GM21526 (cell line): ENCODE data around the gene TMTC2.

Source experiments
- ATAC-seq: cut with Tn5 transposase; IDR thresholded peaks from one replicate; pipeline ENCODE4 v1.9.1; 2021; ENCODE audit warnings: moderate library complexity; ENCODE audit not compliant: unreplicated experiment, low FRiP score

Gene TMTC2

DNA sequence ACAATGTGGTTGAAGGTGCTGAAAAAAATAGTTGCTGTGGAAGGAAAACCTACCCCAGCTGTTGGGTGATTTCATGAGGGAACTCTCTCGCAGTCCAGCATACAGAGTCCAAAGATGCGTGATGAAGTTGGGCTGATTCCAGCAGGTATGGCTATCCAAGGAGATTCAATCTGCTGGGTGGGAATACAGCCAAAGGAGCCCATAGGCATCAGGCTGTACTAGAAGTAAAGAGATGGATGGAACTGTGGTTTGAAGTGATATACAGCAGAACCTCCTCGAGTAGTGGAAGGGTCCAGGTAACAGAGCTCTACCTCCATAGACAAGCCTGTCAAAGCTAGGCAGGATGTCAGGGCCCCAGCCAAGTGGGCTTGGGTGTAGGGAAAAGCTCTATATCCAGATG, 11.5 kb upstream of the TMTC2 start:
- ATAC-seq = no peak

DNA sequence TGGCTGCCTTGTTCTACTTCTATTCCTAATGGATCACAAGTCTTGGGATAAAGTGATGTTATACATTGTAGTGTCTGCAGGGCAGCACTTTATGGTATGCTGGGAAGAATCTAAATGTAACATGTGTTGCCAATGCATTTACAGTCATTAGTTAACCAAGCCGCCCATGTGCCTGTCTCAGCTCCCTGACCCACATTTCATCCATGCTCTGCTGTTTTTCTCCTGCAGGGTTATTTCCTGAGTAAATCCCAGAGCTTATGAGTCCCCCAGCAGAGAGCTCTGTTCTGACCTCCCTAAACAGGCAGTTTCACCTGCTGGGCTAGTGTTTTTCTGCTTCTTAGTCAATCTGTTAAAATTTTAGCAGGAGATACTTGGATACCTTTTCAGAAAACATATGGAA, 4.4 kb upstream of the TMTC2 start:
- no peak for ATAC-seq

DNA sequence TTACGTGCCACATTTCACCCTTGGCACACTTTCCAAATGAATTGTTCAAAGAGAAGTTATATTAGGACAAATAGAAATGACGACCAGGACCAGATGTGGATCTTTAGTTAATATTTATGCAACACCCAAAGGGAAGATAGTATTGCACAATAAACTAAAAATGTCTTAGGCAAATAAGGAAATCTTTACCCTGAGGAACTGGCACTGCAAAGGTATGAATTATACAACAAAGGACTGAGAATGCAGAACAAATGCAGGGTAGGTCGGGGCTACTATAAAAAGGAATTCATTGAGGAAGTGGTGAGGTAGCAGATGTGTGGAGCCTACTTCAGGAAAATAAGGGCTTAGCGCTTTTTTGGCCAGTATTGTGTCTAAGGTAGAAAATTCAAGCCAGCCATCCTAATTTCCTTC, 3.9 kb upstream of the TMTC2 start:
- no peak for ATAC-seq

DNA sequence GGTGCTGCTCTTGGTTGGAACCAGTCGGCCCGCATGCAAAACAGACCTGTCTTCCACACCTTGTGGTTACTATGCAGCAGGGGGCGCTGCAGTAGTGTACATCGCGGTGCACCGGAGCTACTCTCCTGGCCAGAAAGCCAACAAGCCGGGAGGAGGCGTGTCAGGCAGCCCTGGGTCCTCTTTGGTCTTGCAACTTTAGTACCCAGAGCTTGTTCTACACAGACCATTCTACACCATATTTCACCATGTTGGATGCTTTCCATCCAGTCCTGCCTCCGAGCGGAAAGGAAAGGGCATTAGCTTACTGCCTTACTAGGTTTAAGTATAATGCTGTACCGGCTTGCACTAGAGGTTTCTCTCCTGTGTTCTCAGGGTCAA, 927 bp upstream of the TMTC2 start:
- peak; percentile 68 for ATAC-seq

DNA sequence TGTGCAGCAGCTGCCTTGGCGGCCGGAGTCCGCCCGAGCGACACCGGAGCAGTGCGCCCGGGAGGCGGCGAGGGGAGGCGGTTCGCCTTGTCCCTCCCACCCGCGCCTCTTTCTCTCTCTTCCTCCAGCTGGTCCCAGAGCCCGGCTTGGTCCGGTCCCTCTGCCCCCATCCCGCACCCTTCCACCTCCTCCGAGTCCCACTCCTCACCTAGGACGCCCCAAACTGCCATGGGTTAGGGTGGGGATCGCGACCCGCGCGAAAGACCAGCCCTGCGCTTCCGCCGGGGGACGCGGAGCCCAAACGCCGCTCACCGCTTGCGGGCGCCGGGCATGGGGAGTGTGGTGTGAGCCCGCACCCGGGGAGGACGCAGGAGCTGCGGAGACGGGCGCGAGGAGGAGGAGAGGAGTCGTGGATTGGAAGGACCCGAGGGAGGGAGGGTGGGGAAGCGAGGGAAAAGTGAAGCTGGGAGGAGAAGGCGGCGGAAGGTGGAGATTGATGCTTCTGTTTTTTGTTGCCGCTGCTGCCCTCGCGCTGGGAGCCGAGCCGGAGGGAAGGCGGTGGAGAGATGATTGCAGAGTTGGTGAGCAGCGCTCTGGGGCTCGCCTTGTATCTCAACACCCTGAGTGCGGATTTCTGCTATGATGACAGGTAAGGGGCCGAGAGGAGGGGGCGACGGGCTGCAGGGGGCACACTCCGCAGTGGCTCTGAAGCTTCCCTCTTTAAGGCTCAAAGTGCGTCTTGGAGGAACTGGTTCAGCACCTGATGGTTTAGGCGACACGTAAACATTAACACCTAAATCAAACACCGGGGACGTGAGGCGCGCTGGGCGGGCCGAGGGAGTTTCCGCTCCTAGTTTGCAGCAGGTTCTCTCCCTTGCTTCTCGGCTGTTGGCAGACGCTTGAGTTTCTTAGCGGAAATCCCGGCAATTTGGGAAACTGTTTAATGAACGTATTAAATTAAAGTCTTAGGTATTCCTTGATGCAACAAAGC, 610 bp downstream of the TMTC2 start:
- ATAC-seq = peak; percentile 40

DNA sequence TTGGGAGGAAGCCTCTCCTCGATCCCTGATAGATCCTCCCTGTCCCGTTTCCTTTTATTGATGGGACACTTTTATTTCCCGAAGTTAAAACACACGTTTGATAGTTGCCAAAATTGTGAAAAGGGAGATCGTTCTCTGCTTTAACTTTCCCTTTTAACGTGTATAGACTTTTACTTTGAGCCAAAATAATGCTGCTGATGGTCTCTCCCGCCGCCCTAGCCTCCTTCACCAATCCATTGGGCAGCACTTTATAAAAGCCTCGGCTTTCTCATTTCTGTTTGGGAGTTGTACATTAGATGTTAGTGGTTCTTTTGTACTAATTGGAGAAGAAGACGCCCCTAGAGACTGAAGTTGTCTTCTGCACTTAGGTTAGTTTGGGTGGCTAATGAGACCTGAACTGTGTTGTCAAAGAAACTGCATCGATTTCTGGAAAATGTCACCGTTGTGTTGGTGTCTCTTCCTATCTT, 1.4 kb downstream of the TMTC2 start:
- no peak for ATAC-seq

DNA sequence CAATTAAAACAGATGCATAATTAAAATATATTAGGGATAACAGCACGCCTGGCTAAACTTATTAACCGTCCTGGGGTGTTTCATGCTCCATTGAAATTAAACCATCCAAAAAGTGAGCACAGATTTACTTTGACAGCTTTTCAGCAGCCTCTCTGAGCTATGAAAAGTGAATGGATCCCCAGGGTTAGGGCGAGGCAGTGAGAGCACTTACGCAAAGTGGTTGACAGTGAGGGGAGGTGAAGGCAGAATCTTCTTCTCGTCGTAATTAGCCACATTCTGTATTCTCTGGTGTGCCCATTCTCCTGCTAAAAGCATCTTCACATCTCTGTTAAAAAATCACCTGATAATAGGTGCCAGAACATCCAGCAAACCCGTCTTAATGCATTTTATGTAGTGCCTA, 1.9 kb downstream of the TMTC2 start:
- ATAC-seq = no peak

DNA sequence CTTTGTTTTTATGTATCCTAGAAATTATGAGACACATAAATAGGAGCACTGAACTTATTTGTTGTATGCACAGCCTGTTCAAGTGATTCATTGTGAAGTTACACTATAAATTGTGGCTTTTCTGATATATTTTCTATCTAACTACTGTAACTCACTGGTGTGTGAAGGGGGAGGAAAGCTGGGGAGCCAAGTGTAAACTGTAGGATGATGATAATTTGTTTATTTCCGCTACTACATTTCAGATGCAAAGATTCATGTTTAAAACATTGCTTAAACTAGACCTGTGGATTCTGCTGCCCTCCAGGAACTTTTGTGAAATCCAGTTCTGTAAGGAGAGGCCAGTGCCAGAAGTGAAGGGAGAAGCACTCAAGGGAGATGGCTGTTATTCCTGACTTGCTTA, 3.3 kb downstream of the TMTC2 start:
- no peak for ATAC-seq

DNA sequence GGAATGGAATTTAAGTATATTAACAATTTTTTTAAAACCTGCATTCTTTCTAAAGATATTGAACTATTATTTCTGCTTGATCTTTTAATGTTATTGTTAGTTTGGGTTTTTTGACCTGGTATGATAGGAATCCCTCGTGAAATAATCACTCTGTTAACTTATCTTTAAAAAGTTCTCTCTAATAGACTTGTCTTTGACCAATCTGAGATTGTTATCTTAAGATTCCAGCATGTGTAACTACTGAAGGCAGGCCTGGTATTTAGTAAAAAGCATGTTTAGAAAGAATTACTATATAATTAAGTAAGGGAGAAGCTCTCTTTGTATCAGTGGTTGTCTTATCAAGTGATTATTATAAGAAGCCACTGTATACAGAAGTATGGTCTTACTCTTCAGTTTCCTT, 4.8 kb downstream of the TMTC2 start:
- no peak for ATAC-seq

DNA sequence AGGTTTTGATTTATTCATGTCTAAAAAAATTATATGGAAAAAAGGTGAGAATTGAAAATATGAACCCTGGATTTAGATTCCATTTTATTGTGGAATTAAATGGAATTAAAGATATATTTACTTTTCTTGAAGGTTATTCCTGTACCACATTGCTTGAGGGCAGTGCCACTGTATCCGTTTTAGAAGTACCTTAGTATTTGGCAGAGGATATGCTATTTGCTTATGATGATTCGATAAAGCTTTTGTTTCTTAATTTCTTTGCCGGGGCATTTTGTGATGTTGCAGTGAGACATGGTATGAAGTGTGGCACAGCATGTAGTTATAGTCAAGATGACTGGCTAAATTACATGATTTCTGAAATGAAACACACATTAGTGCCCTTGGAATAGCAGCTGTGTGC, 7.6 kb downstream of the TMTC2 start:
- ATAC-seq = no peak

DNA sequence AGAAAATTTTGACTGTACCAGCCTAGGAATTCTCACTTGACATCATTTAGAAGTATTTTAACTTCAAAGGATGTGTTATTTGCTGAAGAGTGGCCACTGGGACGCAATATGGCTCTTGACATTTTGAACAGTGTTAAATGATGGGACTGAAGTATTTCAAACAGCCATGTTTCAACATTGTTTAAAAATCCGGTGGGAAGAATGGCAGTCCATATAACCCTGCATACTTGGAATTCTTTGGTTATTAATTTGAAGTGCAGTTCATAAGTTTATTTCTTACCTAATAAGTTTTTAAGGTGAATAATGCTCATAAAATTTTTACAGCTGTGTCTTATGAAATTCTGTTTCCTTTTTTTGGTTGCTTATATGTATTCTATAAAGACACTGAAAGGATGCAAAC, 8.3 kb downstream of the TMTC2 start:
- ATAC-seq = no peak

DNA sequence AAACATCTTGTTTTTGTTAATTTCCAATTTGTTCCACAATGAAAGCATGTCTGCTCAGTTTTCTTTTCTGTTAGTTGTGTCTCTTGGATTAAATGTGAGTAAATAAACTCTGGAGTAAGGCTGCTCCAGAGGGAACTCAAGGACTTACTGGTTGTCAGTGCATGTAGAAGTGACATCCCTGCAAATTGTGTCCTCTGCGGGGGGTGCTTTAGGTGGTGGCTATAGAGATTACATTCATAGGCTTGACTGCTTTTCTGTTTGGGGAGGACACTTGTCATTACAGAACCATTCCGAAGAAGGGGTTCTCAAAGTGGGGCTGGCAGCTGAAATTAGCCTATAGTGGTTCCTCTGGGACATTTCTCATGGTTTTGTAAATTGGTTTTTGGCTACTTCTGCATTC, 8.8 kb downstream of the TMTC2 start:
- no peak for ATAC-seq

DNA sequence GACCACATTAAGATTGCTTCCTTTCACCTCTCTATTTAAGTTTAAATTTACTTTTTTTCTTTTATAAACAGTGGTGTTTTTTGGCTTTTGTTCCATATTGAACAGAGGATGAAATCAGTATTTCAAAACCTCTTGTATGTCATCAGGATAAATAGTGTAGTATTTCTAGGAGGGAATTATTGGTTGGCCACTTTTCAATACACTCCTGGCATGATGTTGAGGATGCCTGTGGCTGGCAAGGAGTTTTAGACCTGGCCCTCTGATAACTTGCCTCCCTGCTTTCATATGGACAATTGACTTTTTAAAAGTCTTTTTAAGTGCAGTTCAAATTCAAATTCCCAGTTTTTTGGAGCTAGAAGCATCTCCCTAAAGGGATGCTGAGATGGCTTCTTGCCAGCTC, 9.8 kb downstream of the TMTC2 start:
- no peak for ATAC-seq

DNA sequence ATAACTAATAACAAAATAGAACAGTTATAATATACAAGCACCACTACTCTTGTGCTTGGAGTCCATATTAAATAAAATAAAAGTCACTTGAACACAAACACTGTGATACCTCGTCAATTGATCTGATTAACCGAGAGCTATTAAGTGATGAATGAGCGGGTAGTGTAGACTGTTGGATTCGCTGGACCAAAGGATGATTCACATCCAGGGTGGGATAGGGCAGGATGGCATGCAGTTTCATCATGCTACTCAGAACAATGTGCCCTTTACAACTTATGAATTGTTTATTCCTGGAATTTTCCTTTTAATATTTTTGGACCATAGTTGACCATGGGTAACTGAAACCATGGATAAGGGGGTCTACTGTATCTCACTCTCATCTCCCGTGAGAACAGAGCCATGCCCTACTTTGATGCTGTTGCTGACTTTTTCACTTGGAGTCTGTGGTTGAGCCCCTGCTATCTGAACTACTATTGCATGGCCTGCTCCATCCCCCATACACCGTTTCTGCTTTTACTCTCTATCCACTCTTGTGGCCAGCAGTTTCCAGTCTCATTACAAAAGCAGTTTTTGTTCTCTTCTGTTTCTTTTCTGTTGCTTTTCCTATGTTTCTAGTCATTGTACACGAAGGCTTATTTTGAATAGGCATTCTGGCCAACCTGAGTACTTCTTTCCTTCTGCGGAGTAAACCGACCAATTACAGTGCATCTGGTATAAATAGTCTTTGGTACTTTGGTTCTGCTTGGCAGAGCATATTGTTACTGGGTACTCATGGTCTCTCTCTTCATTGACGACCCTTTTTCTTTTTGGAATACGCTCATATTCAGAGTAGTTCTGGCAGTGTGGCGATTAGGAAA, 12.2 kb downstream of the TMTC2 start:
- no peak for ATAC-seq

DNA sequence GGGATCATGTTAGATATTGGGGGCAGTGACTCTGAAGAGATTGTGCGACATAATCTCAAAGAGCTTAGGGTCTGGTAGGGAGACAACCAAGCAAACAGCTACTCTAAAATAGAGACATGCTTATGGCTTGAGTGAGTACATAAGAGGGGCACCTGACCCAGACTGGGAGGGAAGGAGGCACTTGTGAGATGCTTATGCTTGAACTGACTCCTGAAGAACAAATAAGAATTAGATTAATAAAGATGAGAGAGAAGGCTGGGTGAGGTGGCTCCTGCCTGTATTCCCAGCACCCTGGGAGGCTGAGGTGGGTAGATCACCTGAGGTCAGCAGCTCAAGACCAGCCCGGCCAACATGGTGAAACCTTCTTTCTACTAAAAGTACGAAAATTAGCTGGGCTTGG, 19.1 kb downstream of the TMTC2 start:
- ATAC-seq = no peak

DNA sequence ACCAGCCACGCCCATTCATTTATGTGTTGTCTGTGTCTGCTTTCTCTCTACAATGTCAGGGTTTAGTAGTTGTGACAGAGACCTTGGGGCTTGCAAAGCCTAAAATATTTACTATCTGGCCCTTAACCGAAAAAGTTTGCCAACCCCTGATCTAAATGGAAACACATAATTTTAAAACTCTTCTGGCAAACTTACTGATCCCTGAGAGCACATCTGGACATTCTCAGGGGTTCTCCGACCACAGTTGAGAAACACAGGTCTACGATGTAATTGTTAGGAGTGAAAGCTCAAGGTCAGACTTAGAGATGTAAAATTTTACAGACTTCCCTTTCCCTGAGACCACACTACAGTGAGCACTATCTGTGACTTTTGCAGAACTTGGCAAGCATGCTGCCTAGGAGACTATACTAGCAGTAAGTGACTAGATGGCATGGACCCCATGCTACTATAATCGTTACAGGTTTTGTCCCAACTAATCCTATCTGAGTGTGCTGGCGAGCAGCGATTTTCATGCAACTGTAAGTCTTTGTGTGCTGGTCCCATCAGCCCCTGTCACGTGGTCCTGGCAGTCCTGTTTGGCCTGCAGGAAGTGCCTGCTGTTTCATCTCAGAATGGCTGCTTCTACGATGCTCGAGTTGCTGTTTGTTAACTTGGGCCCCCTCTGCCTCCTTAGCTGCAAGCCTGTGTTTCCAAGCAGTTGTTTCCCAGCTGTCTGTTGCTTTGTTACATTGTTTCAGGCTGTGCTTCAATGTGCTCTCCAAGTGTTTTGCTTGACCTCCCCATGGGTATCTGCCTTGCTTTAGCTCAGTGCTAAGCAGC, 21.6 kb downstream of the TMTC2 start:
- ATAC-seq = no peak

DNA sequence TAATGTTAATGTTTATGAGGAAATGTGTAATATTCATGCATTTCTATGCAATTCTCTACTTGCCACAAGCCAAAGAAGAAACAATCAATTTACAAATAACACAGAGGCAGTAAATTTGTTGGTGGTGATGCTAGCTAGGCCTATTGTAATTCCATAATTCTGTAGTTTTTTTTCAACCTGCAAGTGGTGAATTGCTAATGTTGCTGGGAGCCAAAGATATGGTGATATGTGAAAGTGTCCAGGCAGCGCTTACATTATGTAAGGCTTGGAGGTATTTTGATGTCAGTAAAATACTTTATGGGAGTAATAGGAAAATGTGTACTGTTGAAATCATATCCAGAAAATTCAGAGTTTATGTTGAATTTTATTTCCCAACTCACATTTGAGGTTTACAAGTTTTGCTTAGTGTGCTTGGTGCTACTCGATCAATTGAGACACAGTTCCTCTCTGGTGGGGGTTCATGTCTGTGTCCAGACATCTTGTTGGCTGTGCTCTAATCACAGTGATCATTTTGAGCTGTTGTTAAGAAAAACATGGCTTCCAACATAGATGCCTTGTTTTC, 23.2 kb downstream of the TMTC2 start:
- ATAC-seq = no peak

DNA sequence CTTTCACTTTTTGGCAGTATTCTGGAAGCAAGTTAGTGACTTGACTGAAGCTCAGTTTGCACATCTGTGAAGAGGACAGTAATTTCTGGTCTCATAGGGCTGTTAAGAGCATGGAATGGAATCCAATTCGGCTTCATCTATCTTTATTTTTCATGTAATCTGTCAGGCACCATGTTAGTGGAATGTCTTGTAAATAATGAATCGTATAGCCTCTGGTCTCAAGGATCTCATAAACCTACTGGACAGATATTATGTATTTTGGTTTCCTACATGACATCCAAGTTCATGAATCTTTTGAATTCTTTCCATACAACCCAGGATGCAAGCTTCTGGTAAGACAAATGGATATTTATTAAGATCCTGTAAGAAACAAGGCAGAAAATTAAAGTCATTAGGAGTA, 24.0 kb downstream of the TMTC2 start:
- ATAC-seq = no peak

DNA sequence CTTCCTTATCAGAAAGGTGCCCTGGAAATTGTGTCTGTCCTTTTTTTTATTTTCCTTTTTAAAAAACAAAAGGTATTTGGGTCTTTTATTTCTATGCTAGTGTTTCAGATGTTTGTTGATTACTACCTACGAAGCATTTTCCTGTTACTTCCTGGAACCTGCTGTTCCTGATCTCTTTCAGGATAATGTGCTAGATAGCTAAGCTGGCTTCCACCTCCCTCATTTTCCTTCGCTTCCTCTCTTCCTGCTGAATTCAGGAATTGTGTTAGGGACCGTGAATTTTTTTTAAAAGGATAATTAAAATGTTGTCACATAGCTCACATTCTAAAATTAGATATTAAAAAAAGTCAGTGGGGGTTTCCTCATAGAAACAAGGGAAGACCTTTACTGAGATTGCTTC, 27.7 kb downstream of the TMTC2 start:
- ATAC-seq = no peak

DNA sequence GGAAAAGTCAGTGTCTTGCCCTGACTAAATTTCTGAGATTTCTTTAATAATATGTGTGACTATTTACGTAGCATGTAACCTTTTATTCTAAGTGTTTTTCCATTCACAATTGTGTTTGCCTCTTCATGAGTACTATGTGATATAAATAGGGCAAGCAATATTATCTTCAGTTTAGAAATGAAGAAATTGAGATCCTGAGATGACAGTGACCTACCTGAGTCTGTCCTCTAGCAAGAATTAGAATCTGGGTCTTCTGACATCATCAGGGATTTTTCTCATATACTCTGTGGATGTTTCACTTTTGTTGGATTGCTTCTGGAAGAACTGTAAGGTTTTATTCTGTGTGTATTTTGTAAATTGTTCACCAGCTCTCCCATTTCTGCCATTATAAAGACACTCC, 35.0 kb downstream of the TMTC2 start:
- no peak for ATAC-seq
